Colonic mucosa (tissue), 4 donors: ENCODE results near the gene SOX1. TPM values are rescaled to one million over a fixed set of nuclear protein-coding genes. Genes with fewer than 3 reads are reported as not detected.
A peak's percentile ranks its signal among the peaks of the same experiment; 100 is the strongest.

Experiments used
- DNase-seq: peaks from one replicate; pipeline ENCODE4 v3.0.0-alpha.2; 2020
- H3K27ac ChIP-seq: fragments of 200-600 bp; one replicate; pipeline ENCODE4 v1.8.0; 2021
- H3K27me3 ChIP-seq: fragments of 200-600 bp; one replicate; pipeline ENCODE4 v1.8.0; 2021
- H3K36me3 ChIP-seq: fragments of 200-600 bp; one replicate; pipeline ENCODE4 v1.8.0; 2021
- H3K4me1 ChIP-seq: fragments of 200-600 bp; one replicate; pipeline ENCODE4 v1.8.0; 2021; ENCODE audit warnings: mild to moderate bottlenecking
- H3K4me3 ChIP-seq: fragments of 200-600 bp; one replicate; pipeline ENCODE4 v1.8.0; 2021
- H3K9ac ChIP-seq, 2 donors: one replicate each; pipeline ENCODE4 v1.7.0; 2013; ENCODE audit warnings: control low read depth in 2 of 2, low read depth in 2 of 2, low read length in 2 of 2
- H3K9me3 ChIP-seq: fragments of 200-600 bp; one replicate; pipeline ENCODE4 v1.8.0; 2021
- intact Hi-C: fragments of 100-400 bp; cut with DNase I; formaldehyde crosslinking; loops from one replicate; pipeline ENCODE4 v1.14.1; 2022
- total RNA-seq, 2 donors: library from RNA; stranded (reverse); fragmentation: NEBNext Ultra II Directional in 1 of 2; extraction: Animal tissue kit (Norgen Biotek cat#: 25700) in 1 of 2; gene quantifications; one replicate each; pipeline ENCODE4 v1.2.1, GENCODE V29; 2021
- TF ChIP-seq, protein P1 (sequence below): fragments of 200-600 bp; IDR thresholded peaks from one replicate; pipeline ENCODE4 v1.8.0; 2022; ENCODE audit warnings: antibody characterized with exemption, mild to moderate bottlenecking
- donor health status: healthy.
- donor health status: DM: no; HTN: no; CAD: no.
- donor health status: DM: no; HTN: no; CAD: no.

SOX1 gene
- total RNA-seq, 2 donors from 2014 or later: not detected

DNA sequence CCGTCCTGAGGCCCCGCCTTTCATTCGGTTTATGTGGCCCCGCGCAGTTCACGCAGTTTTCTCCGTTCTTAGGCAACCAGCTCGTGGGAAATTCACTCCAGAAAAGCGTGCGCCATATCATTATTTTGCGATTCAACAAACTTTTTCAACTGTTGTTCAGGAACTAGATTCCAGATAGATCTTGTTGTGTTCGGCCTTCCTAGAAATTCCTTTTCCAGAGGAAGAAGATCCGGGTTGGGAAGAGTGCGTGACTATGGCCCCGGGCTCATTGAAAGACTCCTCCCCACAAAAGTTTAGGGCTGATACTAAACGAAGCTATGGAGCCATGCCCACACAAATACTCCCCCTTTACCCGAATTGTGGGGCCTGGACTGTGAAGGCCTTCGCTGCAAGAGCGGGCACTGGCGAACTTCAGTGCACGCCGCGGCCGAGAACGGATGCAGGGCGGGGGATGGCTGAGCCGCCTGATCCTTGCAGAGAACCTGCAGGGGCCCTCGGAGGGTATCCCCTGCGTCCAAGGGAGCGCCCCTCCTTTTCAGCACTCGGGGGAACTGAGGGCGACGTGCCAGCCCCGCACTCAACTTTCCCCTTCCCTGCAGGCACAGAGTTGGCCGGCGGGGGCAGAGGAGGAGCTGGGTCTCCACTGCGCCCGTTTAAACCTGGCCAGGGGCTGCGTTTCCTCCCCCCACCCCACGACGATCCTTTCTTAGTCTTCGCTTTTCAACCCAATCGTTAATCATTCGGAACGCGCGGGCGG, 904 bp upstream of the SOX1 start:
- Histone ChIP-seq H3K9me3 (no peaks in the 10 kb centered on the region), H3K4me1 (no peaks in the 10 kb centered on the region), H3K36me3 (no peaks in the 10 kb centered on the region), H3K9ac (no peak overlapping the region), H3K27me3 (peaks cover 83% of the 10 kb centered on the region), H3K27ac (no peak overlapping the region), H3K4me3 (peak overlapping the region; percentile 13)
- no peak for DNase-seq
- TF ChIP-seq, protein P1, sequence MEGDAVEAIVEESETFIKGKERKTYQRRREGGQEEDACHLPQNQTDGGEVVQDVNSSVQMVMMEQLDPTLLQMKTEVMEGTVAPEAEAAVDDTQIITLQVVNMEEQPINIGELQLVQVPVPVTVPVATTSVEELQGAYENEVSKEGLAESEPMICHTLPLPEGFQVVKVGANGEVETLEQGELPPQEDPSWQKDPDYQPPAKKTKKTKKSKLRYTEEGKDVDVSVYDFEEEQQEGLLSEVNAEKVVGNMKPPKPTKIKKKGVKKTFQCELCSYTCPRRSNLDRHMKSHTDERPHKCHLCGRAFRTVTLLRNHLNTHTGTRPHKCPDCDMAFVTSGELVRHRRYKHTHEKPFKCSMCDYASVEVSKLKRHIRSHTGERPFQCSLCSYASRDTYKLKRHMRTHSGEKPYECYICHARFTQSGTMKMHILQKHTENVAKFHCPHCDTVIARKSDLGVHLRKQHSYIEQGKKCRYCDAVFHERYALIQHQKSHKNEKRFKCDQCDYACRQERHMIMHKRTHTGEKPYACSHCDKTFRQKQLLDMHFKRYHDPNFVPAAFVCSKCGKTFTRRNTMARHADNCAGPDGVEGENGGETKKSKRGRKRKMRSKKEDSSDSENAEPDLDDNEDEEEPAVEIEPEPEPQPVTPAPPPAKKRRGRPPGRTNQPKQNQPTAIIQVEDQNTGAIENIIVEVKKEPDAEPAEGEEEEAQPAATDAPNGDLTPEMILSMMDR: no peak
- intact Hi-C loops: loop anchor here (10.0 kb wide), 1 partner anchor 379 kb away; no protein-coding TSS in a partner anchor

DNA sequence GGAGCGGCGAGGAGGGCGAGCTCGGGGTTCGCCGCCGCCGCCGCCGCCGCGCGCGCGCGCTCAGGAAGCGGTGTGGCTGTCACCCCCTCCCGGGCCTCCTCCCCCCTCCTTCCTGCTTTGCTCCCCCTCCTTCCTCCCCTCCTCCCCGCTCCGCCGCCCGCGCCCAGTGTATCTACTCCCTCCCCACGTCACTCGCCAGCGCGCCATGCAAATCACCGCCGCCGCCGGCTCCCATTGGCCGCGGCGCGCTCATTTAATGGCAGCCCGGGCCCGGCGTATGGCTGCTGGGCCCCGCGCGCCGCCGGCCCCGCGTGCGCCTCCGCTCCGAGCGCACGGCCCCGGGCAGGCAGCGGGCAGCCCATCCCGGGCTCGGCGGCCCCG, 335 bp upstream of the SOX1 start:
- H3K4me3 ChIP-seq: peak overlapping the region; percentile 13
- no peak overlapping the region for H3K27ac ChIP-seq
- intact Hi-C loops: loop anchor here (10.0 kb wide), 1 partner anchor 378 kb away; no protein-coding TSS in a partner anchor
- TF ChIP-seq, protein P1: no peak
- no peaks in the 10 kb centered on the region for H3K9me3 ChIP-seq
- H3K27me3 ChIP-seq: peaks cover 83% of the 10 kb centered on the region
- no peaks in the 10 kb centered on the region for H3K36me3 ChIP-seq
- no peak overlapping the region for H3K9ac ChIP-seq
- H3K4me1 ChIP-seq: no peaks in the 10 kb centered on the region
- DNase-seq: peak; percentile 60

DNA sequence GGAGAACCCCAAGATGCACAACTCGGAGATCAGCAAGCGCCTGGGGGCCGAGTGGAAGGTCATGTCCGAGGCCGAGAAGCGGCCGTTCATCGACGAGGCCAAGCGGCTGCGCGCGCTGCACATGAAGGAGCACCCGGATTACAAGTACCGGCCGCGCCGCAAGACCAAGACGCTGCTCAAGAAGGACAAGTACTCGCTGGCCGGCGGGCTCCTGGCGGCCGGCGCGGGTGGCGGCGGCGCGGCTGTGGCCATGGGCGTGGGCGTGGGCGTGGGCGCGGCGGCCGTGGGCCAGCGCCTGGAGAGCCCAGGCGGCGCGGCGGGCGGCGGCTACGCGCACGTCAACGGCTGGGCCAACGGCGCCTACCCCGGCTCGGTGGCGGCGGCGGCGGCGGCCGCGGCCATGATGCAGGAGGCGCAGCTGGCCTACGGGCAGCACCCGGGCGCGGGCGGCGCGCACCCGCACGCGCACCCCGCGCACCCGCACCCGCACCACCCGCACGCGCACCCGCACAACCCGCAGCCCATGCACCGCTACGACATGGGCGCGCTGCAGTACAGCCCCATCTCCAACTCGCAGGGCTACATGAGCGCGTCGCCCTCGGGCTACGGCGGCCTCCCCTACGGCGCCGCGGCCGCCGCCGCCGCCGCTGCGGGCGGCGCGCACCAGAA, 1.1 kb downstream of the SOX1 start:
- DNase-seq: no peak
- Histone ChIP-seq H3K4me1 (no peaks in the 10 kb centered on the region), H3K9ac (no peak overlapping the region), H3K36me3 (no peaks in the 10 kb centered on the region), H3K27me3 (peaks cover 82% of the 10 kb centered on the region), H3K27ac (no peak overlapping the region), H3K4me3 (no peak overlapping the region), H3K9me3 (no peaks in the 10 kb centered on the region)
- TF ChIP-seq, protein P1: no peak
- intact Hi-C loops: loop anchor here (10.0 kb wide), 1 partner anchor 377 kb away; no protein-coding TSS in a partner anchor

DNA sequence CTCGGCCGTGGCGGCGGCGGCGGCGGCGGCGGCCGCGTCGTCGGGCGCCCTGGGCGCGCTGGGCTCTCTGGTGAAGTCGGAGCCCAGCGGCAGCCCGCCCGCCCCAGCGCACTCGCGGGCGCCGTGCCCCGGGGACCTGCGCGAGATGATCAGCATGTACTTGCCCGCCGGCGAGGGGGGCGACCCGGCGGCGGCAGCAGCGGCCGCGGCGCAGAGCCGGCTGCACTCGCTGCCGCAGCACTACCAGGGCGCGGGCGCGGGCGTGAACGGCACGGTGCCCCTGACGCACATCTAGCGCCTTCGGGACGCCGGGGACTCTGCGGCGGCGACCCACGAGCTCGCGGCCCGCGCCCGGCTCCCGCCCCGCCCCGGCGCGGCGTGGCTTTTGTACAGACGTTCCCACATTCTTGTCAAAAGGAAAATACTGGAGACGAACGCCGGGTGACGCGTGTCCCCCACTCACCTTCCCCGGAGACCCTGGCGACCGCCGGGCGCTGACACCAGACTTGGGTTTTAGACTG, 1.7 kb downstream of the SOX1 start:
- no peak overlapping the region for H3K27ac ChIP-seq
- DNase-seq: no peak
- TF ChIP-seq, protein P1: no peak
- no peak overlapping the region for H3K4me3 ChIP-seq
- no peak overlapping the region for H3K9ac ChIP-seq
- no peaks in the 10 kb centered on the region for H3K36me3 ChIP-seq
- H3K4me1 ChIP-seq: no peaks in the 10 kb centered on the region
- H3K27me3 ChIP-seq: peaks cover 82% of the 10 kb centered on the region
- no peaks in the 10 kb centered on the region for H3K9me3 ChIP-seq
- intact Hi-C loops: loop anchor here (10.0 kb wide), 1 partner anchor 376 kb away; no protein-coding TSS in a partner anchor

DNA sequence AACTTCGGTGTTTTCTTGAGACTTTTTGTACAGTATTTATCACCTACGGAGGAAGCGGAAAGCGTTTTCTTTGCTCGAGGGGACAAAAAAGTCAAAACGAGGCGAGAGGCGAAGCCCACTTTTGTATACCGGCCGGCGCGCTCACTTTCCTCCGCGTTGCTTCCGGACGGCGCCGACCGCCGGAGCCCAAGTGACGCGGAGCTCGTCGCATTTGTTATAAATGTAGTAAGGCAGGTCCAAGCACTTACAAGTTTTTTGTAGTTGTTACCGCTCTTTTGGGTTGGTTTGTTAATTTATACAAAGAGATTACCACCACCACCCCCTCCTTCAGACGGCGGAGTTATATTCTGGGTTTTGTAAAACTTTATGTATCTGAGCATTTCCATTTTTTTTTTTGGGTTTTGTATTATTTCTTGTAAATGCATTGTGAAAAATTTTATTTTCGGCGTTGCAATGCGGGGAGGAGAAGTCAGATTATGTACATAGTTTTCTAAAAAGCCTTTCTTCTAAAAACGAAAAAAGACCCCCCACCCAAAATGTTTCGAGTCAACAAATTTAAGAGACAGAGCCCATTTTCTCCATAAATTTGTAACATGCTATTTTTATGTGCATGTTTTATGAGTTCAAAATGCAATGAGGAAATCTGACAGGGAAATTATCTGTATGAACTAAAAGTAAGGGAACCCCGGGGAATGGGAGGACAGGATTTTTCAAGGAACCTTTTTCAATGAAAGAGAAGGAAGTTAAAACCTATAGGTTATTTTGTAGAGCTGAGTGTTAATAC, 2.3 kb downstream of the SOX1 start:
- Histone ChIP-seq H3K27me3 (peaks cover 82% of the 10 kb centered on the region), H3K9ac (no peak overlapping the region), H3K36me3 (no peaks in the 10 kb centered on the region), H3K27ac (no peak overlapping the region), H3K9me3 (no peaks in the 10 kb centered on the region), H3K4me3 (no peak overlapping the region), H3K4me1 (no peaks in the 10 kb centered on the region)
- intact Hi-C loops: loop anchor here (10.0 kb wide), 1 partner anchor 376 kb away; no protein-coding TSS in a partner anchor
- no peak for DNase-seq
- TF ChIP-seq, protein P1: no peak
